ENCODE data around the gene MAGI2. TPM values are rescaled to one million over a fixed set of nuclear protein-coding genes. Genes with fewer than 3 reads are reported as not detected.
"Not testable (repeated sequence)": the region's sequence is repeated elsewhere in the genome, so short reads cannot be mapped to it uniquely, and the experiment has no call there.

Gene MAGI2
- polyA plus RNA-seq, 1 experiment, result 0.81 TPM

- CTCF ChIA-PET, result no interaction called here
Measured at GRCh38 chr7:79034730-79035129, 418.7 kb downstream of the MAGI2 start.

GRCh38 chr7:79019711-79020110, 433.8 kb downstream of the MAGI2 start:
- H3K4me3 ChIP-seq (ENCODE audit: low read depth, low read length); DNase-seq (ENCODE audit: low read depth); H3K36me3 ChIP-seq (ENCODE audit: control insufficient read depth, insufficient read depth, low read length); H3K27me3 ChIP-seq (ENCODE audit: control insufficient read depth, insufficient read depth, low read length); POLR2A ChIA-PET; CTCF ChIA-PET: not testable (repeated sequence)

More at GRCh38 chr7:79034730-79035129, 418.7 kb downstream of the MAGI2 start:
- POLR2A ChIA-PET, result no interaction called here
- H3K27me3 ChIP-seq (ENCODE audit: control insufficient read depth, insufficient read depth, low read length), result no peaks in the 10 kb centered on the region
- no peak overlapping the region for H3K4me3 ChIP-seq (ENCODE audit: low read depth, low read length)
- no peak for DNase-seq (ENCODE audit: low read depth)
- TF ChIP-seq CTCF (IDR thresholded peaks at IDR 0.05; ENCODE audit: insufficient read depth, low read depth, low read length), result no peak
- no peaks in the 10 kb centered on the region for H3K36me3 ChIP-seq (ENCODE audit: control insufficient read depth, insufficient read depth, low read length)

DNA sequence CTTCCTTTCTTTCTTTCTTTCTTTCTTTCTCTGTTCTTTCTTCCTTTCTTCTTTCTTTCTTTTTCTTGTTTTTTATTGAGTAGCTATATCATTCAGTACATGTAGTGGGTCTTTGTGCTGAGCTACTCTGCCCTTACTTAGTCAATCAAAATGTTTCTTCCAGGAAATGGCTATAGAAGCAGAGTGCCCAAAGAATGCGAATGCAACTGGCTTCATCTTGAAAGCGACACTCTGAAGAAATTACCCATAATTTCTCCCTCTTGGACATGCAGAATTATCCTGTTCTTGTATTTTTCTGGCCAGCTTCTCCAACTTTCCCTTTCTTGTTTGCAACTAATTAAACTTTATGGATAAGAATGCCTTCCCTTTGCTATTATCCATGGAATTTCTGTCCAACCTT, 441.5 kb downstream of the MAGI2 start:
- H3K27me3 ChIP-seq (ENCODE audit: control insufficient read depth, insufficient read depth, low read length), result no peaks in the 10 kb centered on the region

DNA sequence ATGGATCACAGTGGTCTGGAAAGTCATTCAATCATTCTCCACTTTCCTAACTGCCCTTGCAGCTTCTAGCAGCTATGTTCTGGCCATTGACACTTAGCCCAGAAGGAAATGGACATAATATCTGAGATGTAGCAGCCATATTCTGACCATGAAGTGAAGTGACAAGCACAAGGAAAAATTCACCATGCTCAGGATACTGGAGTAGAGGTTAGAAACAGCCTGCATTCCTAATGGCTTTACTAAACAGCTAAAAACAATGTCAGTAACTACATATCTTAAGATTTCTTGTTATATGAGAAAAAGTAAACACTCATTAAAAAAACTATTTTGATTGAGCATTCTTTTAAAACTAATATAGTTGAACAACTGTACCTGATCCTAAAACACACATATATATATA, 443.8 kb downstream of the MAGI2 start:
- TF ChIP-seq CTCF (IDR thresholded peaks at IDR 0.05; ENCODE audit: insufficient read depth, low read depth, low read length), result no peak
- POLR2A ChIA-PET, result no interaction called here
- H3K27me3 ChIP-seq (ENCODE audit: control insufficient read depth, insufficient read depth, low read length), result no peaks in the 10 kb centered on the region
- H3K4me3 ChIP-seq (ENCODE audit: low read depth, low read length), result no peak overlapping the region
- CTCF ChIA-PET, result interaction anchor here (0.5 kb wide), 1 partner anchor 16 kb away, joined by 3 read pairs; no protein-coding TSS in a partner anchor
- H3K36me3 ChIP-seq (ENCODE audit: control insufficient read depth, insufficient read depth, low read length), result no peaks in the 10 kb centered on the region
- DNase-seq (ENCODE audit: low read depth), result no peak

More for the DNA sequence above, 441.5 kb downstream of the MAGI2 start:
- DNase-seq (ENCODE audit: low read depth), result no peak
- ChIA-PET POLR2A (no interaction called here), CTCF (interaction anchor here (0.7 kb wide), 1 partner anchor 23 kb away, joined by 3 read pairs; no protein-coding TSS in a partner anchor)
- Histone ChIP-seq H3K36me3 (ENCODE audit: control insufficient read depth, insufficient read depth, low read length) (no peaks in the 10 kb centered on the region), H3K4me3 (ENCODE audit: low read depth, low read length) (no peak overlapping the region)
- TF ChIP-seq CTCF (IDR thresholded peaks at IDR 0.05; ENCODE audit: insufficient read depth, low read depth, low read length), result no peak

GRCh38 chr7:79008786-79009185, 444.7 kb downstream of the MAGI2 start:
- ChIA-PET POLR2A (no interaction called here), CTCF (no interaction called here)
- no peak for TF ChIP-seq CTCF (IDR thresholded peaks at IDR 0.05; ENCODE audit: insufficient read depth, low read depth, low read length)
- no peak for DNase-seq (ENCODE audit: low read depth)
- H3K4me3 ChIP-seq (ENCODE audit: low read depth, low read length), result no peak overlapping the region
- H3K27me3 ChIP-seq (ENCODE audit: control insufficient read depth, insufficient read depth, low read length), result no peaks in the 10 kb centered on the region
- H3K36me3 ChIP-seq (ENCODE audit: control insufficient read depth, insufficient read depth, low read length), result no peaks in the 10 kb centered on the region

DNA sequence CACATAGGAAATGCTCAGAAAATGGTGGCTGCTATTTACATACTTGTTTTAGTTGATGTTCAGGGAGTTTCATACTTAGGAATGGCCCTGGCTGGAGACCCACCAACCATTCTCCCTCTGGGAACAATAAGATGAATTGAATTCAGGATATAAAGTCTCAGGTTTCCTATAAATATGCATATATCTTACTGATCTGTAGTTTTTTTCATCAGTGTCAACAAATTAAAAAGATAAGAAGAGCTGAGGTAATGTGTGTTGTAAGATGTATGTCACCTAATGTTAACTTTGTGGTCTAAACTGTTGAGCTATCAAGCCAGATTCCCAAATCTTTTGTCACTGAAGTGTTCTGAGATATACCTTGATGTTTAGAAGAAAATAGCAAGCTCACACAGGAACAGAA, 457.5 kb downstream of the MAGI2 start:
- H3K4me3 ChIP-seq (ENCODE audit: low read depth, low read length), result no peak overlapping the region
- POLR2A ChIA-PET, result no interaction called here
- CTCF ChIA-PET, result no interaction called here
- no peaks in the 10 kb centered on the region for H3K36me3 ChIP-seq (ENCODE audit: control insufficient read depth, insufficient read depth, low read length)
- DNase-seq (ENCODE audit: low read depth), result no peak
- no peaks in the 10 kb centered on the region for H3K27me3 ChIP-seq (ENCODE audit: control insufficient read depth, insufficient read depth, low read length)
- TF ChIP-seq CTCF (IDR thresholded peaks at IDR 0.05; ENCODE audit: insufficient read depth, low read depth, low read length), result no peak

Measured in BJ (cell line).